ENCODE measurements around the gene JAKMIP1.

DNA sequence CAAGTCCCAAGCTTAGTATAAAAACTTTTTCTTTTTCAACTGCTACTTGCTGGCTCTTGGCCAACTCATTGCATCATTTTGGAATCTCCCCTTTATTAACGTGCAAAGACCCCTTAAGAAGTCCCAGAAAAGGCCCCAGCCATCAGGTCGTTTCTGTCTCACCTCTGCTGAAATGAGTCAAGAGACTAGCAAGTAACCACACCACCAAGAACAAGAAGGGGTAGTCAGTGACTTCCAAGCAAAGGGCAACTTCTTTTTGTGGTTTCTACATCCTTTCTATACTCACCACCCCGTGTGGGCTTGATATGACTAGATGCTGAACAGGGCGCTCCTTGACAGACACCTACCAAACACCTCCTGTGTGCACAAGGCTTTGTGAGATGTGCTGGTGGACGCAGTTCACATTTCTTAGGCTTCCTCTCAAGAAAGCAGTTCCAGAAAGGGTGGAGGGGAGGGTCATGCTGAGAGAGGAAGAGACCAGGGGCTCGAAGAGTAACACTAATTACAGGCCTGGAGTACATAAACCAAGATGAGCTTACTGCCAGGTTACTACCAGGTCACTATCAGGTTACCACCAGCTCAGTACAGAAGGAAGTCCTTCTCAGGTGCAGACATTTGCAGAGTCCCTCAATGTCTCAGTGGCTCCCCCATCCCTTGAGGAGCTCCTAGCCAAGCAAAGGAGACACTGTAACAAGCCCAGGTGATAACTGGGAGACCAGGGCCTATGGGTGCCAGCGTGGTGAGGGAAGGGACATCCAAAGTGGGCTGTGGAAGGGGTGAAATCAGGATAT is 19.3 kb downstream of the JAKMIP1 start:
- no peak for TF ChIP-seq POLR2A (IDR thresholded peaks at IDR 0.05)
- TF ChIP-seq, protein P1, sequence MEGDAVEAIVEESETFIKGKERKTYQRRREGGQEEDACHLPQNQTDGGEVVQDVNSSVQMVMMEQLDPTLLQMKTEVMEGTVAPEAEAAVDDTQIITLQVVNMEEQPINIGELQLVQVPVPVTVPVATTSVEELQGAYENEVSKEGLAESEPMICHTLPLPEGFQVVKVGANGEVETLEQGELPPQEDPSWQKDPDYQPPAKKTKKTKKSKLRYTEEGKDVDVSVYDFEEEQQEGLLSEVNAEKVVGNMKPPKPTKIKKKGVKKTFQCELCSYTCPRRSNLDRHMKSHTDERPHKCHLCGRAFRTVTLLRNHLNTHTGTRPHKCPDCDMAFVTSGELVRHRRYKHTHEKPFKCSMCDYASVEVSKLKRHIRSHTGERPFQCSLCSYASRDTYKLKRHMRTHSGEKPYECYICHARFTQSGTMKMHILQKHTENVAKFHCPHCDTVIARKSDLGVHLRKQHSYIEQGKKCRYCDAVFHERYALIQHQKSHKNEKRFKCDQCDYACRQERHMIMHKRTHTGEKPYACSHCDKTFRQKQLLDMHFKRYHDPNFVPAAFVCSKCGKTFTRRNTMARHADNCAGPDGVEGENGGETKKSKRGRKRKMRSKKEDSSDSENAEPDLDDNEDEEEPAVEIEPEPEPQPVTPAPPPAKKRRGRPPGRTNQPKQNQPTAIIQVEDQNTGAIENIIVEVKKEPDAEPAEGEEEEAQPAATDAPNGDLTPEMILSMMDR (IDR thresholded peaks at IDR 0.05): no peak

Measured in lower leg skin (tissue), 3 donors.